Chondrocyte (in vitro differentiated cells): Measurements from ENCODE around the gene UVRAG. TPM values are rescaled to one million over a fixed set of nuclear protein-coding genes. Genes with fewer than 3 reads are reported as not detected.

Source experiments
- DNase-seq: peaks from one replicate; pipeline ENCODE4 v3.0.0; 2021; ENCODE audit warnings: mixed read lengths, low spot score
- H3K27ac Mint-ChIP-seq: one replicate; pipeline ENCODE4 v1.8.0; 2021; ENCODE audit warnings: mild to moderate bottlenecking, moderate library complexity, mixed read lengths; ENCODE audit not compliant: unreplicated experiment
- H3K27me3 Mint-ChIP-seq: 2 replicates; pipeline ENCODE4 v1.8.0; 2021; ENCODE audit warnings: low read depth, mixed read lengths
- H3K36me3 Mint-ChIP-seq: 2 replicates; pipeline ENCODE4 v1.8.0; 2021; ENCODE audit warnings: low read depth, mixed read lengths
- H3K4me1 Mint-ChIP-seq: 2 replicates; pipeline ENCODE4 v1.8.0; 2021; ENCODE audit warnings: low read depth, mild to moderate bottlenecking, mixed read lengths
- H3K4me3 Mint-ChIP-seq: one replicate; pipeline ENCODE4 v1.8.0; 2021; ENCODE audit warnings: mild to moderate bottlenecking, moderate library complexity, mixed read lengths; ENCODE audit not compliant: unreplicated experiment
- H3K9me3 Mint-ChIP-seq: 2 replicates; pipeline ENCODE4 v1.8.0; 2021; ENCODE audit warnings: low read depth, mixed read lengths
- CTCF ChIP-seq: fragments of 200-600 bp; sonication (generic); IDR thresholded peaks from 2 replicates; pipeline ENCODE4 v1.5.0; 2021; ENCODE audit warnings: antibody characterized with exemption, mild to moderate bottlenecking, moderate library complexity
- total RNA-seq: library from RNA; stranded (reverse); gene quantifications from 3 replicates; pipeline ENCODE4 v1.2.1, GENCODE V29; 2021

The UVRAG gene
- total RNA-seq, 1 donor from 2014 or later: 16.9 TPM

- peaks cover 49% of the 10 kb centered on the region for H3K4me1 Mint-ChIP-seq
- no peak overlapping the region for H3K4me3 Mint-ChIP-seq
- TF ChIP-seq CTCF: no peak
- no peak overlapping the region for H3K27ac Mint-ChIP-seq
- no peak for DNase-seq
- no peaks in the 10 kb centered on the region for H3K27me3 Mint-ChIP-seq
- no peaks in the 10 kb centered on the region for H3K9me3 Mint-ChIP-seq
- no peaks in the 10 kb centered on the region for H3K36me3 Mint-ChIP-seq
These were observed 7.5 kb downstream of the UVRAG start for GRCh38 chr11:75822541-75822940.

- no peak for DNase-seq
- Mint-ChIP-seq H3K27ac (no peak overlapping the region), H3K9me3 (no peaks in the 10 kb centered on the region), H3K36me3 (no peaks in the 10 kb centered on the region), H3K27me3 (no peaks in the 10 kb centered on the region), H3K4me1 (peaks cover 50% of the 10 kb centered on the region), H3K4me3 (no peak overlapping the region)
- no peak for TF ChIP-seq CTCF
These were observed 8.4 kb downstream of the UVRAG start for GRCh38 chr11:75823415-75823814.

GRCh38 chr11:75823946-75824345 lies 8.9 kb downstream of the UVRAG start:
- TF ChIP-seq CTCF: no peak
- Mint-ChIP-seq H3K4me1 (peaks cover 47% of the 10 kb centered on the region), H3K36me3 (no peaks in the 10 kb centered on the region), H3K27me3 (no peaks in the 10 kb centered on the region), H3K27ac (no peak overlapping the region), H3K9me3 (no peaks in the 10 kb centered on the region), H3K4me3 (no peak overlapping the region)
- DNase-seq: no peak

GRCh38 chr11:75826461-75827230 lies 11.6 kb downstream of the UVRAG start:
- H3K4me3 Mint-ChIP-seq: peak overlapping the region; percentile 53
- H3K36me3 Mint-ChIP-seq: no peaks in the 10 kb centered on the region
- TF ChIP-seq CTCF: no peak
- H3K4me1 Mint-ChIP-seq: peaks cover 40% of the 10 kb centered on the region
- DNase-seq: no peak
- no peaks in the 10 kb centered on the region for H3K9me3 Mint-ChIP-seq
- H3K27me3 Mint-ChIP-seq: no peaks in the 10 kb centered on the region
- H3K27ac Mint-ChIP-seq: peak overlapping the region; percentile 92

GRCh38 chr11:75827562-75827961 lies 12.6 kb downstream of the UVRAG start:
- Mint-ChIP-seq H3K36me3 (no peaks in the 10 kb centered on the region), H3K4me1 (peaks cover 37% of the 10 kb centered on the region), H3K27me3 (no peaks in the 10 kb centered on the region), H3K4me3 (peak overlapping the region; percentile 53), H3K9me3 (no peaks in the 10 kb centered on the region), H3K27ac (peak overlapping the region; percentile 92)
- DNase-seq: no peak
- no peak for TF ChIP-seq CTCF
